SJSA1 (cell line): Measurements from ENCODE around the gene POU4F2. TPM values are rescaled to one million over a fixed set of nuclear protein-coding genes. Genes with fewer than 3 reads are reported as not detected.

ENCODE experiments used
- DNase-seq, 2 experiments: peaks; one replicate each; pipeline ENCODE4 v3.0.0-alpha.2; 2015 to 2020; ENCODE audit warnings: low spot score in 2 of 2, low read depth in 1 of 2
- H3K27ac ChIP-seq: fragments of 250-450 bp; sonication (Bioruptor Pico); 2 replicates; pipeline ENCODE4 v1.5.1; 2020; ENCODE audit warnings: mild to moderate bottlenecking, moderate library complexity
- H3K27me3 ChIP-seq: fragments of 250-450 bp; sonication (Bioruptor Pico); replicated peaks from 2 replicates; pipeline ENCODE4 v1.5.1; 2020; ENCODE audit warnings: mild to moderate bottlenecking, moderate library complexity
- H3K36me3 ChIP-seq: fragments of 250-450 bp; sonication (Bioruptor Pico); 2 replicates; pipeline ENCODE4 v1.5.1; 2020; ENCODE audit warnings: mild to moderate bottlenecking
- H3K4me1 ChIP-seq: fragments of 250-450 bp; sonication (Bioruptor Pico); replicated peaks from 2 replicates; pipeline ENCODE4 v1.6.1; 2021; ENCODE audit warnings: mild to moderate bottlenecking
- H3K4me3 ChIP-seq: fragments of 250-450 bp; sonication (Bioruptor Pico); 2 replicates; pipeline ENCODE4 v1.5.1; 2020; ENCODE audit warnings: mild to moderate bottlenecking
- H3K9me3 ChIP-seq: fragments of 250-450 bp; sonication (Bioruptor Pico); replicated peaks from 2 replicates; pipeline ENCODE4 v1.5.1; 2020; ENCODE audit warnings: mild to moderate bottlenecking
- total RNA-seq: library from RNA; depleted of rRNA; stranded (reverse); fragments of >200 nt; shearing (Covaris generic); gene quantifications from 2 replicates; pipeline ENCODE4 v1.2.3, GENCODE V29; 2014; rRNA removed

The POU4F2 gene
- not detected in 2 replicates for total RNA-seq

- Histone ChIP-seq H3K4me3 (no peak within 1 kb of the TSS), H3K27me3 (peaks cover 74% of the 10 kb centered on the region), H3K9me3 (no peaks in the 10 kb centered on the region), H3K27ac (no peak within 1 kb of the TSS), H3K36me3 (no peaks in the 10 kb centered on the region), H3K4me1 (peaks cover 4% of the 10 kb centered on the region)
- no peak for DNase-seq
Measured at GRCh38 chr4:146638786-146639505, at the start of gene POU4F2. Gene POU4F2 (plus strand): TSS chr4:146638893. CDS start chr4:146639141, 248 bp downstream.

GRCh38 chr4:146590801-146591200, 47.9 kb upstream of the POU4F2 start:
- Histone ChIP-seq H3K36me3 (no peaks in the 10 kb centered on the region), H3K27ac (no peak overlapping the region), H3K4me1 (no peaks in the 10 kb centered on the region), H3K4me3 (no peak overlapping the region), H3K27me3 (no peaks in the 10 kb centered on the region), H3K9me3 (no peaks in the 10 kb centered on the region)
- DNase-seq: no peak

- Histone ChIP-seq H3K4me3 (no peak overlapping the region), H3K27ac (no peak overlapping the region), H3K27me3 (no peaks in the 10 kb centered on the region), H3K36me3 (no peaks in the 10 kb centered on the region), H3K9me3 (no peaks in the 10 kb centered on the region), H3K4me1 (no peaks in the 10 kb centered on the region)
- no peak for DNase-seq
Measured at GRCh38 chr4:146592019-146592418, 46.7 kb upstream of the POU4F2 start.

GRCh38 chr4:146632770-146633470, 5.8 kb upstream of the POU4F2 start:
- Histone ChIP-seq H3K27me3 (peaks cover 41% of the 10 kb centered on the region), H3K4me1 (no peaks in the 10 kb centered on the region), H3K36me3 (no peaks in the 10 kb centered on the region), H3K27ac (no peak overlapping the region), H3K4me3 (no peak overlapping the region), H3K9me3 (no peaks in the 10 kb centered on the region)
- no peak for DNase-seq

GRCh38 chr4:146633471-146633800, 5.3 kb upstream of the POU4F2 start:
- Histone ChIP-seq H3K27ac (no peak overlapping the region), H3K4me3 (no peak overlapping the region), H3K9me3 (no peaks in the 10 kb centered on the region), H3K36me3 (no peaks in the 10 kb centered on the region), H3K27me3 (peaks cover 46% of the 10 kb centered on the region), H3K4me1 (no peaks in the 10 kb centered on the region)
- DNase-seq: no peak

- DNase-seq: no peak
- H3K36me3 ChIP-seq: no peaks in the 10 kb centered on the region
- H3K9me3 ChIP-seq: no peaks in the 10 kb centered on the region
- H3K4me3 ChIP-seq: no peak overlapping the region
- H3K4me1 ChIP-seq: peaks cover 4% of the 10 kb centered on the region
- H3K27ac ChIP-seq: no peak overlapping the region
- H3K27me3 ChIP-seq: peaks cover 58% of the 10 kb centered on the region
Measured at GRCh38 chr4:146634825-146635224, 3.9 kb upstream of the POU4F2 start.

GRCh38 chr4:146637621-146638332, 916 bp upstream of the POU4F2 start:
- Histone ChIP-seq H3K4me3 (no peak overlapping the region), H3K4me1 (peaks cover 4% of the 10 kb centered on the region), H3K27me3 (peaks cover 72% of the 10 kb centered on the region), H3K27ac (no peak overlapping the region), H3K9me3 (no peaks in the 10 kb centered on the region), H3K36me3 (no peaks in the 10 kb centered on the region)
- DNase-seq: no peak

- Histone ChIP-seq H3K36me3 (no peaks in the 10 kb centered on the region), H3K27me3 (peaks cover 74% of the 10 kb centered on the region), H3K27ac (no peak overlapping the region), H3K4me1 (peaks cover 4% of the 10 kb centered on the region), H3K9me3 (no peaks in the 10 kb centered on the region), H3K4me3 (no peak overlapping the region)
- DNase-seq: no peak
Measured at GRCh38 chr4:146638333-146638785, 334 bp upstream of the POU4F2 start.

GRCh38 chr4:146639506-146639932, 826 bp downstream of the POU4F2 start:
- no peak for DNase-seq
- Histone ChIP-seq H3K36me3 (no peaks in the 10 kb centered on the region), H3K27ac (no peak overlapping the region), H3K4me3 (no peak overlapping the region), H3K27me3 (peaks cover 73% of the 10 kb centered on the region), H3K4me1 (peaks cover 4% of the 10 kb centered on the region), H3K9me3 (no peaks in the 10 kb centered on the region)

GRCh38 chr4:146640021-146640464, 1.4 kb downstream of the POU4F2 start:
- no peak overlapping the region for H3K4me3 ChIP-seq
- H3K4me1 ChIP-seq: peaks cover 4% of the 10 kb centered on the region
- H3K36me3 ChIP-seq: no peaks in the 10 kb centered on the region
- no peak overlapping the region for H3K27ac ChIP-seq
- DNase-seq: no peak
- H3K27me3 ChIP-seq: peaks cover 68% of the 10 kb centered on the region
- no peaks in the 10 kb centered on the region for H3K9me3 ChIP-seq

GRCh38 chr4:146640465-146641061, 1.9 kb downstream of the POU4F2 start:
- DNase-seq: no peak
- H3K27me3 ChIP-seq: peaks cover 63% of the 10 kb centered on the region
- no peaks in the 10 kb centered on the region for H3K9me3 ChIP-seq
- no peaks in the 10 kb centered on the region for H3K36me3 ChIP-seq
- no peak overlapping the region for H3K4me3 ChIP-seq
- no peak overlapping the region for H3K27ac ChIP-seq
- peaks cover 4% of the 10 kb centered on the region for H3K4me1 ChIP-seq

GRCh38 chr4:146641762-146642161, 3.1 kb downstream of the POU4F2 start:
- Histone ChIP-seq H3K4me3 (no peak overlapping the region), H3K9me3 (no peaks in the 10 kb centered on the region), H3K4me1 (peaks cover 4% of the 10 kb centered on the region), H3K27me3 (peaks cover 51% of the 10 kb centered on the region), H3K27ac (no peak overlapping the region), H3K36me3 (no peaks in the 10 kb centered on the region)
- DNase-seq: no peak

- Histone ChIP-seq H3K36me3 (no peaks in the 10 kb centered on the region), H3K4me3 (no peak overlapping the region), H3K27me3 (peaks cover 46% of the 10 kb centered on the region), H3K4me1 (peaks cover 3% of the 10 kb centered on the region), H3K9me3 (no peaks in the 10 kb centered on the region), H3K27ac (no peak overlapping the region)
- DNase-seq: no peak
Measured at GRCh38 chr4:146643812-146644401, 5.2 kb downstream of the POU4F2 start.
